PFSK-1 (cell line): ENCODE data around the gene SAXO2.

Experiments
- FOXP2 ChIP-seq: optimal IDR thresholded peaks from 2 replicates; pipeline ENCODE3; 2011; ENCODE audit warnings: borderline replicate concordance, control low read depth, inconsistent platforms; ENCODE audit not compliant: insufficient read depth; ENCODE audit errors: extremely low read length, extremely low read depth
- POLR2AphosphoS5 ChIP-seq: IDR thresholded peaks from 2 replicates; pipeline ENCODE4 v1.6.1; 2012; ENCODE audit warnings: low read depth, mild to moderate bottlenecking, control low read depth, low read length, moderate library complexity
- SIN3A ChIP-seq: IDR thresholded peaks from 2 replicates; pipeline ENCODE4 v1.6.1; 2012; ENCODE audit warnings: mild to moderate bottlenecking, low read length, moderate library complexity, borderline replicate concordance; ENCODE audit not compliant: insufficient read depth
- TAF1 ChIP-seq: IDR thresholded peaks from 2 replicates; pipeline ENCODE4 v1.6.1; 2012; ENCODE audit warnings: low read length, control low read depth, borderline replicate concordance; ENCODE audit not compliant: insufficient read depth
- TF ChIP-seq, protein P1 (sequence below), 2 experiments: IDR thresholded peaks; 2 replicates each; pipeline versions ENCODE4 v1.6.1 to v1.8.0; 2011 to 2012; ENCODE audit warnings: low read depth in 2 of 2, low read length in 2 of 2, control low read depth in 1 of 2, inconsistent platforms in 1 of 2, mild to moderate bottlenecking in 1 of 2, moderate library complexity in 1 of 2; ENCODE audit not compliant: insufficient read depth in 1 of 2

Gene SAXO2

DNA sequence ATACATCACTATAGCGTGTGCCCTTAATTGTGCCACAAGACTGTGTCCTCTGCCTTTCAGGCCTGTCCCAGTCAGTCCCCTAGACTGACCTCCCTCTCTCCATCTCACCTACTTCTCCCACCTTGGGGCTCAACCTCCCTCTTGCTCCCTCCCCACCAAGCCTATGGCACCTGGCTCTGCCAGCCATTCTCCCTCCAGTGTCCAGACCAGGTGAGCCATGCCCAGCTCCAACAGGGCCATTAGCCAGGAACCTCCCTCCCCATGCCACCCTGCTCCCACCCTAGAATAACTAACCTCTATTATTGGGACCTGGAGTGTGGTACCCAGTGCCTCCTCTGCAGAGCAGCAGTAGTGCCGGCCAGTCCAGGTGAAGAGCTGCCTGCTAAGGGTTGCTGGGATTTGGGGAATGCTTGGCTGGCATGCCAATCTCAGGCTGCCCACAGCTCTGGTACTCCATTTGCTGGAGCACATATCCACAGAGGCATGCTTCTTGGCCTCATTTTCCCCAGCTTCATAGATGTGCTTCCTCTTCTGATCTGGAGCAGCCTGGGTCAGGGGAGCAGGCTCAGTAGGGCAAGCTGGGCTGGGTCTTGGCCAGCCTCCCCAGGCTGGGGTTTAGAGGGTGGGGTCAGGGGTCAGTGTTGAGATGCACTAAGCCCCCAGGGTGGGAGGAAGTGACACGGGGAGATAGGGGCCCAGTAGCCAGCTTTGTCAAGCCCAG, 38.8 kb downstream of the SAXO2 start:
- TF ChIP-seq SIN3A (no peak), FOXP2 (no peak), TAF1 (no peak), POLR2AphosphoS5 (no peak)
- TF ChIP-seq, protein P1, sequence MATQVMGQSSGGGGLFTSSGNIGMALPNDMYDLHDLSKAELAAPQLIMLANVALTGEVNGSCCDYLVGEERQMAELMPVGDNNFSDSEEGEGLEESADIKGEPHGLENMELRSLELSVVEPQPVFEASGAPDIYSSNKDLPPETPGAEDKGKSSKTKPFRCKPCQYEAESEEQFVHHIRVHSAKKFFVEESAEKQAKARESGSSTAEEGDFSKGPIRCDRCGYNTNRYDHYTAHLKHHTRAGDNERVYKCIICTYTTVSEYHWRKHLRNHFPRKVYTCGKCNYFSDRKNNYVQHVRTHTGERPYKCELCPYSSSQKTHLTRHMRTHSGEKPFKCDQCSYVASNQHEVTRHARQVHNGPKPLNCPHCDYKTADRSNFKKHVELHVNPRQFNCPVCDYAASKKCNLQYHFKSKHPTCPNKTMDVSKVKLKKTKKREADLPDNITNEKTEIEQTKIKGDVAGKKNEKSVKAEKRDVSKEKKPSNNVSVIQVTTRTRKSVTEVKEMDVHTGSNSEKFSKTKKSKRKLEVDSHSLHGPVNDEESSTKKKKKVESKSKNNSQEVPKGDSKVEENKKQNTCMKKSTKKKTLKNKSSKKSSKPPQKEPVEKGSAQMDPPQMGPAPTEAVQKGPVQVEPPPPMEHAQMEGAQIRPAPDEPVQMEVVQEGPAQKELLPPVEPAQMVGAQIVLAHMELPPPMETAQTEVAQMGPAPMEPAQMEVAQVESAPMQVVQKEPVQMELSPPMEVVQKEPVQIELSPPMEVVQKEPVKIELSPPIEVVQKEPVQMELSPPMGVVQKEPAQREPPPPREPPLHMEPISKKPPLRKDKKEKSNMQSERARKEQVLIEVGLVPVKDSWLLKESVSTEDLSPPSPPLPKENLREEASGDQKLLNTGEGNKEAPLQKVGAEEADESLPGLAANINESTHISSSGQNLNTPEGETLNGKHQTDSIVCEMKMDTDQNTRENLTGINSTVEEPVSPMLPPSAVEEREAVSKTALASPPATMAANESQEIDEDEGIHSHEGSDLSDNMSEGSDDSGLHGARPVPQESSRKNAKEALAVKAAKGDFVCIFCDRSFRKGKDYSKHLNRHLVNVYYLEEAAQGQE (IDR thresholded peaks at IDR 0.05; ENCODE audit: insufficient read depth in 1 of 2, low read depth in 2 of 2, low read length in 2 of 2): no peak

DNA sequence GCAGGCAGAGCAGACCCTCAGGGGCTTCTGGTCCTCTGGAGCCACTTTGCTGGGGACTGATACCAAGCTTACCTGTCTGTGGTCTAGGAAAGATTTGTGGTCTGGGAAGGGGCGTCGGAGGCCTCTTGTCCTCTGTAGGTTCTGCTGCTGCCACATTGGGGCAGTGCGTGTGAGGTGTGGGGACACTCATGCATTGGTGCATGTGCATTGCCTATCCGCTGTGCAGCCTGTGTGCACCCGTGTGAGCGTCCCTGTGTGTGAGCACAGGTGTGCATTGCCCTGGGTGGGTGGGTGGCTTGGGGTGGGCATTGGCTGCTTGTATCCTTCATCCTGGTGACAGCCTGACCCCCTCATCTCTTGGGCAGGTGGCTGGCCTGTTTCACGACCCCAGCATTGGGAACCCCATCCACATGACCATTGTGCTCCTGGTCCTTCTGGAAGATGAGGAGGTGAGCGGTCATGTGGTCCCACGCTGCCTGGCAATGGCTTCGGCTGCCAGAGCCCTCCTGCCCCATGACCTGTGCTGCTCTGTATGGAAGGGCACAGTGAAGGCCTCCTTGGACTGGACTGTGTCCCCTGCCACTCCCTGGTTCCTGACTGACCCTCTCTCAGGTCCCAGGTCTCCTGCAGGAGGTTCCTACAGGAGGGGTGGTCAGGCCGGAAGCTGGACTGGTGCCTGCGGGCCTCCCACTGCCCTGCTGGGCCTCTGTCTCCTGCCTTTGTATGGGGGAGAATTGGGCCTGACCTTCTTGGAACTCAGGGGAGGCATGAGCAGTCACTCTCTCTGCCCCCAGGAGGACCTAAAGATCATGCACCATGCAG, 41.5 kb downstream of the SAXO2 start:
- TF ChIP-seq FOXP2 (no peak), POLR2AphosphoS5 (no peak), TAF1 (no peak), SIN3A (no peak)
- TF ChIP-seq, protein P1 (IDR thresholded peaks at IDR 0.05; ENCODE audit: insufficient read depth in 1 of 2, low read depth in 2 of 2, low read length in 2 of 2): no peak

DNA sequence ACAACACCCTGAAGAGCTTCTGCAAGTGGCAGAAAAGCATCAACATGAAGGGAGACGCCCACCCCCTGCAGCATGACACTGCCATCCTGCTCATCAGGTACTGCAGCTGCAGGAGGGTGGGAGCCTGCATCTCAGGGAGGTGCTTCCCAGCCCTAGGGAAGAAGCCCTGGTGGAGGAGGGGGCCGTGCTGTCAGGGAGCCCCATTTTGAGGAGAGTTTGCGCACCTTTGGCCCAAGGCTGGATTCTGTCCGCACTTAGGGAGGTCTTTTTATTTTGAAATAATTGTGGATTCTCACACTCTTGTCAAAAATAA, 42.1 kb downstream of the SAXO2 start:
- no peak for TF ChIP-seq TAF1
- TF ChIP-seq, protein P1 (IDR thresholded peaks at IDR 0.05; ENCODE audit: insufficient read depth in 1 of 2, low read depth in 2 of 2, low read length in 2 of 2): no peak
- TF ChIP-seq SIN3A: no peak
- TF ChIP-seq FOXP2: no peak
- TF ChIP-seq POLR2AphosphoS5: no peak

DNA sequence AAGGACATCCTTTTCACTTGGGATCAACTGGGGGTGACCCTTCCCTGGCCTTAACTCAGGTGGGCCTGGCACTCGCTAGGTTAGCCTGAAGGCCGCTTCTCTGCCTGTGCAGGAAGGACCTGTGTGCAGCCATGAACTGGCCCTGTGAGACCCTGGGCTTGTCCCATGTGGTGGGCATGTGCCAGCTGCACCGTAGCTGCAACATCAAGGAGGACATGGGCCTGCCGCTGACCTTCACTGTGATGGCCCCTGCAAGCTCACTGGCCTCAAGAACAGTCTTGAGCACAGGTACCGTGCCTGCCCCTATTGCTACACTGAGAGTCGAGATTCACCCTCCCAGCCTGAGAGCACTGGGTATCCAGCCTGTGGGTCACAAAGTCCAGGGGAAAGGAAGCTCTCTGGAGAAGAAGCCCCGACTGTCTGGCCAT, 43.0 kb downstream of the SAXO2 start:
- TF ChIP-seq SIN3A (no peak), FOXP2 (no peak), TAF1 (no peak), POLR2AphosphoS5 (no peak)
- TF ChIP-seq, protein P1 (IDR thresholded peaks at IDR 0.05; ENCODE audit: insufficient read depth in 1 of 2, low read depth in 2 of 2, low read length in 2 of 2): no peak
